ENCODE data around the gene BICRA. TPM values are rescaled to one million over a fixed set of nuclear protein-coding genes. Genes with fewer than 3 reads are reported as not detected.

Gene BICRA
- total RNA-seq, 1 experiment from 2014 or later: 29.3 TPM

DNA sequence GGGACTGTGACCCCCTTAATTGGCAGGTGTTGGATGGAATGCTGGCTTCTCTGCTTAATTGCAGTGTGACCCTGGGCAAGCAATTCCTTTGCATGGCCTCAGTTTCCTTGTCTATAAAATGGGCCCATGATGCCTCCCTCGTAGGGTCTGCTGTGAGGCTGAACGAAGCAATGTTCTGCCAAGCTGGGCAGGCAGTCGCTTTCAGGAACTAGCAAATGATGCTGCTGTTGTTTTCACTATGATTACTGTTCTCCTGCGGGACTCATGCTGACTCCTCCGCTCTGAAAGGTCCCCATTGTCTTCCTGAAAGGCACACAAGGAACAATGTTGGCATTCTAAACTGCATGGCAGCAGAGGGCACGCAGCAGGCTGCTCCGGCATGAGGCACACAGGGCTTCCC is 6.8 kb downstream of the BICRA start:
- peak overlapping the region in 2 of 3 experiments; percentile 72 to 83; a peak in 1 of 7 replicates for H3K27ac Mint-ChIP-seq
- H4K91ac ChIP-seq (ENCODE audit: insufficient read length, low read depth, low read length): no peak overlapping the region
- H3K27me3 ChIP-seq (ENCODE audit: insufficient read depth, low read length): no peaks in the 10 kb centered on the region
- no peaks in the 10 kb centered on the region for H3K9me3 Mint-ChIP-seq
- H4K8ac ChIP-seq (replicated peaks; ENCODE audit: insufficient read length, low read depth, low read length): no peak overlapping the region
- no peaks in the 10 kb centered on the region for H3K23me2 ChIP-seq (ENCODE audit: insufficient read length, low read depth, low read length, poor library complexity, severe bottlenecking)
- H3K9me3 ChIP-seq (ENCODE audit: control insufficient read depth, low read depth, low read length): no peaks in the 10 kb centered on the region
- no peak overlapping the region for H3K14ac ChIP-seq (ENCODE audit: insufficient read depth, low read length)
- peaks cover 41% of the 10 kb centered on the region; the same call in 1 of the 2 replicates for H3K79me2 ChIP-seq (ENCODE audit: insufficient read depth, low read length)
- H3K4me1 ChIP-seq (ENCODE audit: insufficient read depth, low read length): peaks cover 12% of the 10 kb centered on the region; the same call in 1 of the 2 replicates
- no peak overlapping the region for H3K27ac ChIP-seq (ENCODE audit: insufficient read length, low read depth, low read length)
- H2BK120ac ChIP-seq (ENCODE audit: low read depth, low read length, poor library complexity, severe bottlenecking): no peak overlapping the region
- TF ChIP-seq, protein P1, sequence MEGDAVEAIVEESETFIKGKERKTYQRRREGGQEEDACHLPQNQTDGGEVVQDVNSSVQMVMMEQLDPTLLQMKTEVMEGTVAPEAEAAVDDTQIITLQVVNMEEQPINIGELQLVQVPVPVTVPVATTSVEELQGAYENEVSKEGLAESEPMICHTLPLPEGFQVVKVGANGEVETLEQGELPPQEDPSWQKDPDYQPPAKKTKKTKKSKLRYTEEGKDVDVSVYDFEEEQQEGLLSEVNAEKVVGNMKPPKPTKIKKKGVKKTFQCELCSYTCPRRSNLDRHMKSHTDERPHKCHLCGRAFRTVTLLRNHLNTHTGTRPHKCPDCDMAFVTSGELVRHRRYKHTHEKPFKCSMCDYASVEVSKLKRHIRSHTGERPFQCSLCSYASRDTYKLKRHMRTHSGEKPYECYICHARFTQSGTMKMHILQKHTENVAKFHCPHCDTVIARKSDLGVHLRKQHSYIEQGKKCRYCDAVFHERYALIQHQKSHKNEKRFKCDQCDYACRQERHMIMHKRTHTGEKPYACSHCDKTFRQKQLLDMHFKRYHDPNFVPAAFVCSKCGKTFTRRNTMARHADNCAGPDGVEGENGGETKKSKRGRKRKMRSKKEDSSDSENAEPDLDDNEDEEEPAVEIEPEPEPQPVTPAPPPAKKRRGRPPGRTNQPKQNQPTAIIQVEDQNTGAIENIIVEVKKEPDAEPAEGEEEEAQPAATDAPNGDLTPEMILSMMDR (conservative IDR thresholded peaks at IDR 0.05): no peak
- no peak overlapping the region for H2BK20ac ChIP-seq (ENCODE audit: low read depth, low read length, poor library complexity, severe bottlenecking)
- DNase-seq: no peak
- no peak overlapping the region for H3K23ac ChIP-seq (ENCODE audit: insufficient read length, low read depth, low read length)
- no peak overlapping the region for H3K56ac ChIP-seq (ENCODE audit: insufficient read length, low read depth, low read length)
- H3K18ac ChIP-seq (ENCODE audit: insufficient read length, low read depth, low read length): no peak overlapping the region
- no peak overlapping the region for H3K4ac ChIP-seq (ENCODE audit: low read depth, low read length)
- no peak overlapping the region for H3K4me2 ChIP-seq (ENCODE audit: insufficient read depth, insufficient read length, low read length)
- peaks cover 5 to 21% (median 10%) of the 10 kb centered on the region in 3 experiments for H3K36me3 Mint-ChIP-seq (ENCODE audit: insufficient read depth in 1 of 3, low read depth in 3 of 3)
- no CpG with 5 or more reads among the region's 7 CpGs for whole genome bisulfite sequencing (ENCODE audit: extremely low coverage, insufficient read length, low lambda C conversion rate)
- no peak overlapping the region for H2BK5ac ChIP-seq (ENCODE audit: insufficient read length, low read length)
- H4K20me1 ChIP-seq (ENCODE audit: control insufficient read depth, insufficient read depth, insufficient read length): no peaks in the 10 kb centered on the region
- no peak overlapping the region for H2AK5ac ChIP-seq (ENCODE audit: insufficient read length, low read length)
- H2BK15ac ChIP-seq (ENCODE audit: low read depth, low read length): no peak overlapping the region
- peaks cover 7% of the 10 kb centered on the region for H3K79me1 ChIP-seq (ENCODE audit: insufficient read depth, low read depth, low read length, poor library complexity, severe bottlenecking)
- H3K4me3 Mint-ChIP-seq: no peak overlapping the region
- H4K5ac ChIP-seq (ENCODE audit: insufficient read length, low read depth, low read length): no peak overlapping the region
- H3K4me1 Mint-ChIP-seq: peaks cover 61 to 71% of the 10 kb centered on the region in 2 experiments
- H2BK12ac ChIP-seq (ENCODE audit: insufficient read length, low read depth, low read length): no peak overlapping the region
- H3T11ph ChIP-seq (ENCODE audit: low read length): no peak overlapping the region
- no peaks in the 10 kb centered on the region for H3K27me3 Mint-ChIP-seq (ENCODE audit: low read depth)
- no peak overlapping the region for H3K9ac ChIP-seq (ENCODE audit: extremely low read depth, insufficient read length, low read length)
- H2AFZ ChIP-seq (ENCODE audit: low read length): no peak overlapping the region

Data from H9 (cell line).